CD4-positive, alpha-beta T cell treated with Interleukin-17A for 4 hours (primary cell): Measurements from ENCODE around the gene CDC42BPG.

Source experiments
- DNase-seq: peaks from one replicate; pipeline ENCODE4 v3.0.0-alpha.2; 2020; ENCODE audit warnings: mixed read lengths

The CDC42BPG gene

GRCh38 chr11:64844330-64845128 lies at the start of gene CDC42BPG:
CDC42BPG (minus strand) TSS chr11:64844653; CDS start chr11:64844569, 84 bp downstream.
- peak; percentile 88 for DNase-seq

GRCh38 chr11:64893194-64894069 lies 49.0 kb upstream of the CDC42BPG start:
- no peak for DNase-seq

- no peak for DNase-seq
Measured at GRCh38 chr11:64892838-64893193, 48.4 kb upstream of the CDC42BPG start.

- DNase-seq = no peak
Measured at GRCh38 chr11:64892411-64892831, 48.0 kb upstream of the CDC42BPG start.

GRCh38 chr11:64891880-64892279 lies 47.4 kb upstream of the CDC42BPG start:
- DNase-seq = no peak

- no peak for DNase-seq
Measured at GRCh38 chr11:64891215-64891848, 46.9 kb upstream of the CDC42BPG start.

GRCh38 chr11:64890522-64890939 lies 46.1 kb upstream of the CDC42BPG start:
- no peak for DNase-seq

GRCh38 chr11:64888729-64889511 lies 44.5 kb upstream of the CDC42BPG start:
- DNase-seq = no peak

- no peak for DNase-seq
Measured at GRCh38 chr11:64888406-64888728, 43.9 kb upstream of the CDC42BPG start.

- DNase-seq = peak; percentile 91
Measured at GRCh38 chr11:64887757-64888405, 43.4 kb upstream of the CDC42BPG start.

GRCh38 chr11:64887234-64887756 lies 42.8 kb upstream of the CDC42BPG start:
- no peak for DNase-seq

GRCh38 chr11:64885367-64886286 lies 41.2 kb upstream of the CDC42BPG start:
- DNase-seq = peak; percentile 56

GRCh38 chr11:64884019-64884418 lies 39.6 kb upstream of the CDC42BPG start:
- no peak for DNase-seq

- DNase-seq = no peak
Measured at GRCh38 chr11:64883575-64883974, 39.1 kb upstream of the CDC42BPG start.

GRCh38 chr11:64882243-64882642 lies 37.8 kb upstream of the CDC42BPG start:
- DNase-seq = no peak

- DNase-seq = no peak
Measured at GRCh38 chr11:64881476-64881875, 37.0 kb upstream of the CDC42BPG start.

GRCh38 chr11:64880240-64881001 lies 36.0 kb upstream of the CDC42BPG start:
- peak; percentile 29 for DNase-seq

GRCh38 chr11:64879244-64879900 lies 34.9 kb upstream of the CDC42BPG start:
- DNase-seq = no peak

- DNase-seq = peak; percentile 100
Measured at GRCh38 chr11:64878494-64879243, 34.2 kb upstream of the CDC42BPG start, which contains the start of gene EHD1. EHD1 (minus strand) TSS chr11:64878621; CDS start chr11:64878464, 157 bp downstream.
